ENCODE data around the gene ZBTB5. TPM values are rescaled to one million over a fixed set of nuclear protein-coding genes. Genes with fewer than 3 reads are reported as not detected.
"Not testable (repeated sequence)": the region's sequence is repeated elsewhere in the genome, so short reads cannot be mapped to it uniquely, and the experiment has no call there.

The ZBTB5 gene
- total RNA-seq, 1 donor from 2014 or later = 5.1 TPM

DNA sequence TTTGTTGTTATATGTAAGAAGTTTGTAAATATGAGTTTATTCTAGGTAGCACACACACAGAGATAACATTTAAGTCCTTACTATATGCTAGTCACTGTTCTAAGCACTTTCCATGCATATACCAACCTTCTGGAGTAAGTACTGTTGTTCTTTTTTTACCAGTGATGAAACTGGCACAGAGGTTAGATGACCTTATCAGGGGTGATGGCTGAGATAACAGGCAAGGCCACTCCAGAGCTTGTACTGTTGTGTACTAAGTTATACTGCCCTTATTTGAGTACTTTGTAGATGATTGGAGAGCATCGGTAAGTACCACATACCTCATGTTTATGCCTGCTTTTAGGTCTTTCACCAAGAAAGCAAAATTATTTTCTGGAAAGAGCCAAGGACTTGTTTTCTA lies 26.7 kb upstream of the ZBTB5 start:
- intact Hi-C loops (cut with DNase I) = no loop called here
- DNase-seq (ENCODE audit: missing footprints) (no peak), ATAC-seq (no peak)

DNA sequence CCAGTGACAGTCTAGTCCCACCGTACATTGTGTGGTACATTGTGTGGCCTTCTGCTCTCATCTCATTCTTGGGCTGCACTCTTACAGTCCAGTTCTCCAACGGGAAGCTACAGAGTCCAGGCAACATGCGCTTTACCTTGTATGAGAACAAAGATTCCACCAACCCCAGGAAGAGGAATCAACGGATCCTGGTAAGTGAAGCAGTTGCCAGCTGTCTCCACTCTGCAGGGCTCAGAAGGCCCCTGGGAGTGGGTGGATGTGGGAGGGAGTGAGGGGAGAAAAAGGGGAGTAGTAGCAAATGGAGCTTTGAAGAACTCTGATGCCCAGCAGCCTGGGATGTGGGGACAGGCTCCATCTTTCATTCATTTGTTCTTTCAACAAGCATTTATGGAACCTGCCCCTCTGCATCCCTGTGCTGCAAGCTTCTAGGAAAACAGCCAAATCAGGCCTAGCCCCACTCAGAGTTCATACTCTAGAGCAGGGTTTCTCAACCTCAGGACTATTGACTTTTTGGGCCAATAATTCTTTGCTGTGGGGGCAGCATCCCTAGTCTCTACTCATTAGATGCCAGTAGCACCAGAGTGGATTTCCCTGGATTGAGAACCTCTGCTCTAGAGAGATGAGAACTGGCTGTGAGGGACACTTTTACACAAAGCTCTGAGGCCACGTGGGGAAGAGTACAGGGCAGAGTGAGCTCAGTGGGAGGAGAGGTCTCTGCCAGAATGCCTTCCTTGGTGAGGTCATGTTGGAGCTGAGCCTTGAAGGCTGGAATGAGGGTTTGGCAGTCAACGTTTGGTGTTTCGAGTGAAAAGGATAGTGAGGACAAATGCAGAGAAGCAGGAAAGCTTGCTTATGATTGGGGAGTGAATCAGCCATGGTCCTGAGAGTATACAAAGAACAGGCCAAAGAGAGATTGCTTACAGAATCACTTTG lies 21.6 kb upstream of the ZBTB5 start:
- ATAC-seq (peak; percentile 80), DNase-seq (ENCODE audit: missing footprints) (no peak)
- intact Hi-C loops (cut with DNase I) = loop anchor here (10.0 kb wide), 1 partner anchor 88 kb away; the partner anchor contains the start of gene FBXO10

DNA sequence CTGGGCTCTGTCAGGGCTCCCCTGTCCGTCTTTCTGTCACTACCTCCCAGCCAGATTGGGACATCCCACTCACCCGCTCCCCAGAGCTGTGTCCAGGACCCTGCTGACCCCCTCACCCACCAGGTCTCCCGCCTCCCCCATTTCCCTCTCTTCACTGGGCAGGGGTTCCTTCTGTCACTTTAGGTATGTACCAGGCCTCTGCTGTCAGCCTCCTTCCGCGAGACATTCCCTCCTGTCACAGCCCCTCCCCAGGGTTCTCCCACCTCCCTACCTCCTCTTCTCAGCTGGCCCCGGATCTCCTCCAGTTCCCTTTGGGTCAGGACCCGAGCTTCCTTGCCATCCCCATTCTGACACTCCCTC lies 21.0 kb upstream of the ZBTB5 start:
- no peak for ATAC-seq
- no peak for DNase-seq (ENCODE audit: missing footprints)
- intact Hi-C loops (cut with DNase I) = loop anchor here (10.0 kb wide), 1 partner anchor 89 kb away; the partner anchor contains the start of gene FBXO10

GRCh38 chr9:37485389-37486255 lies 20.4 kb upstream of the ZBTB5 start, which contains the start of gene POLR1E:
Gene POLR1E (plus strand): TSS chr9:37485948. CDS start chr9:37486048, 100 bp downstream.
- intact Hi-C loops (cut with DNase I) = loop anchor here (2.0 to 10.0 kb wide), 2 partner anchors 19 to 89 kb away; partner anchors contain the start of gene FBXO10
- ATAC-seq (peak; percentile 98), DNase-seq (ENCODE audit: missing footprints) (peak; percentile 98)

DNA sequence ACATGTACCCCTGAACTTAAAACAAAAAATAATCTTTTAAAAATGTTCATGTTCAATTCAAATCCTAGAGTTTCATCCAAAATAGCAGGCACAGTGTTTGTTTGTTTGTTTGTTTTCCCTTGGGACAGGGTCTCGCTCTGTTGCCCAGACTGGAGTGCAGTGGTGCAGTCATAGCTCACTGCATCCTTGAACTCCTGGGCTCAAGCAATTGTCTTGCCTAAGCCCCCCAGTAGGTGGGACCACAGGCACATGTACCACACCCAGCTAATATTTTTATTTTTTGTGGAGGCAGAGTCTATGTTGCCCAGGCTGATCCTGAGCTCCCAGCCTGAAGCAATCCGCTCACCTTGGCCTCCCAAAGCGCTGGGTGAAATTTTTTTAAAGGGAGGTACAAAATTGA lies 15.5 kb upstream of the ZBTB5 start:
- intact Hi-C loops (cut with DNase I) = loop anchor here (10.0 kb wide), 1 partner anchor 94 kb away; the partner anchor contains the start of gene FBXO10
- ATAC-seq (no peak), DNase-seq (ENCODE audit: missing footprints) (no peak)

GRCh38 chr9:37477987-37478619 lies 12.9 kb upstream of the ZBTB5 start:
- DNase-seq (ENCODE audit: missing footprints); intact Hi-C loops (cut with DNase I); ATAC-seq: not testable (repeated sequence)

GRCh38 chr9:37477443-37477842 lies 12.2 kb upstream of the ZBTB5 start:
- DNase-seq (ENCODE audit: missing footprints); ATAC-seq; intact Hi-C loops (cut with DNase I): not testable (repeated sequence)

DNA sequence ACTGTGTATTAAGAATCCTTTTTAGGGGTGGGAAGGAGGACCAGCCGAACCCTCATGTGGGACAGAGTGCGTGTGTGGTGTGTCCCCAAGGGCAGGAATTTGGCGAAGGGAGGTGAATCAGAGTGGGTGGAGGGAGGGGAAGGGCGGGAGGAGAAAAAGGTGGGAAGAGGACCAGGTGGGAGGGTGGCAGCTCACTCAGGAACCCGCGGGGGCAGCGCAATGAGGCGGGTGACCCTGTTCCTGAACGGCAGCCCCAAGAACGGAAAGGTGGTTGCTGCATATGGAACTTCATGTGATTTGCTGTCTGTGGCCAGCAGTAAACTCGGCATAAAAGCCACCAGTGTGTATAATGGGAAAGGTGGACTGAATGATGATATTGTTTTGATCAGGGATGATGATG lies 11.7 kb upstream of the ZBTB5 start:
- no peak for ATAC-seq

DNA sequence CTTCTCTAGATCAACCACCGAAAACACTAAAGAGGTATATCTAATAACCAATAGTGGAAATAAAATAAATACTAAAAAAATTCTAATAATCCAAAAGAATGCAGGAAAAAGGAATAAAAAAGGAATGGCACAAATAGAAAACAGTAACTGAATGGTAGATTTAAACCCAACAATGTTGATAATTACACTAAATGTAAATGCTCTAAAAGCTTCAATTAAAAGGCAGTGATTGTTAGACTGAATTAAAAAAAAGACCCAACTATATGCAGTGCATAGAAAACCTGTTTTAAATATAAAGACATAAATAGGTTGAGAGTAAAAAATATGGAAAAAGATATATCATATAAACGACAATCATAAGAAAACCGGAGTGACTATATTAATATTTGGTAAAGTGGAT lies 9.2 kb upstream of the ZBTB5 start:
- DNase-seq (ENCODE audit: missing footprints) (no peak), ATAC-seq (no peak)
- intact Hi-C loops (cut with DNase I) = no loop called here

More for the DNA sequence above, 11.7 kb upstream of the ZBTB5 start:
- intact Hi-C loops (cut with DNase I) = no loop called here
- DNase-seq (ENCODE audit: missing footprints) = no peak

- intact Hi-C loops (cut with DNase I); ATAC-seq; DNase-seq (ENCODE audit: missing footprints): not testable (repeated sequence)
These were observed 8.7 kb upstream of the ZBTB5 start for GRCh38 chr9:37473982-37474381.

- intact Hi-C loops (cut with DNase I) = no loop called here
- DNase-seq (ENCODE audit: missing footprints) (no peak), ATAC-seq (peak; percentile 31)
These were observed 6.9 kb upstream of the ZBTB5 start for GRCh38 chr9:37471942-37472684.

GRCh38 chr9:37468620-37469019 lies 3.4 kb upstream of the ZBTB5 start:
- intact Hi-C loops (cut with DNase I) = loop anchor here (5.0 kb wide), 1 partner anchor 46 kb away; the partner anchor contains the start of gene GRHPR
- ATAC-seq = no peak
- no peak for DNase-seq (ENCODE audit: missing footprints)

DNA sequence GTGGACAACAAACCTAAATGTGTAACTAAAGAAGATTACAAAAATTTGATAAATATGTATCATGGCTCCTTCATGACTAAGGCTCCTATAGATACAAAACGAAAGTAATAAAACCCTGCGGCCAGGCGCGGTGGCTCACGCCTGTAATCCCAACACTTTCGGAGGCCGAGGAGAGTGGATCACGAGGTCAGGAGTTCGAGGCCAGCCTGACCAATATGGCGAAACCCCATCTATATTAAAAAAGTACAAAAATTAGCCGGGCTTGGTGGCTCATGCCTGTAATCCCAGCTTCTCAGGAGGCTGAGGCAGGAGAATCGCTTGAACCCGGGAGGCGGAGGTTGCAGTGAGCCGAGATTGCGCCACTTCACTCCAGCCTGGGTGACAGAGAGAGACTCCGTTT lies 2.3 kb upstream of the ZBTB5 start:
- intact Hi-C loops (cut with DNase I) = loop anchor here (2.0 to 5.0 kb wide), 2 partner anchors 17 to 45 kb away; partner anchors contain the start of genes GRHPR and POLR1E
- not testable (repeated sequence) for ATAC-seq

DNA sequence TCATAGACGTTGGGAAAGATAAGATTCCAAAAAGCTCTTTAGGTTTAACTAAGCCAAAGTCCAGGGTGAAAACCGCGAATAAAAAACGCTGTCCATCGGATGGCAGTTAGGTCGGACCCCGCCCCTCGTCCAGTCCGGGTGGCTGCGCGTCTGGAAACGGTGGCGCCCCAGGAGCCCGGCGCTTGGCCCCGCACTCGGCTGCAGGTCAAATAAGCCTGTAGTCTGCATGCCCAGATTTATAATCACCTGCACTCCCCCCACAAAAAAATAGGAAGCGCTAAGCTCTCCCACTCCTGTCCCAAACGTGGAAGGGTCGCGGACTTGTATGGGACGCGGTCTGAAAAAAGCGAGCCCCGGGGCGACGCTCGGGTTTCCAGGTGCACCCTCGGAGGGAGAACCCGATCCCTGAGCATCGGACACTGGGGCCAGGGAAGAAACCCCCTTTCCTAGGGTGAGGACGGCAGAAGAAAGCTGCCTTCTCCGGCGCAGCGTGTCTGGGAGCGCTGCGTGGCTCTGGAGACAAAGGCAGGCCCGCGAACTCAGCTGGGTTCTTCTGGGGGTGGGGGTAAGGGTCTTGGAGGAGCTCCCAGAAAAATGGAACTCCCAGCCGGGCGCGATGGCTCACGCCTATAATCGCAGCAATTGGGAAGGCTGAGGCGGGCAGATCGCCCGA lies 923 bp upstream of the ZBTB5 start:
- ATAC-seq (peak; percentile 24), DNase-seq (ENCODE audit: missing footprints) (peak; percentile 85)
- intact Hi-C loops (cut with DNase I) = loop anchor here (2.0 to 5.0 kb wide), 2 partner anchors 19 to 44 kb away; partner anchors contain the start of genes GRHPR and POLR1E

More for the DNA sequence above, 2.3 kb upstream of the ZBTB5 start:
- DNase-seq (ENCODE audit: missing footprints) = not testable (repeated sequence)

- ATAC-seq (peak; percentile 41), DNase-seq (ENCODE audit: missing footprints) (peak; percentile 86)
- intact Hi-C loops (cut with DNase I) = loop anchor here (5.0 kb wide), 1 partner anchor 42 kb away; the partner anchor contains the start of gene GRHPR
These were observed 613 bp downstream of the ZBTB5 start for GRCh38 chr9:37464426-37465248.

DNA sequence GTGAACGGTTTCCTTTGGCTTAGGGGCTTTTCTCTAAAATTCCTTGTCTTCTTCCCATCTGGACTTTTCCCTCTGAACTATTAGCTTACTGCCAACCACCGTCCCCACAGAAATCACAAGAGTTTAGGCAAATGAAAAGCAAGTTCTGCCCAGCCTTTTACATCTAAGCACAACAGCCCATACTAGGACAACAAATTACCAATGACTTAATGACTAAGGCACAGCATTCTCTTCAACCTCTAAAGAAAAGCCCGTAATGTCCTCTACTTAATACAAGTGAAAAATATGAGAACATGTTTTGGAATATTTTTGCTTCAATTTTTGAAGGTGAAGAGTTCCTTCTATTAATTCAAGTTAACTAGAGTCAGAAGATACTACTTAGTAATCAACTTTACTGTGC lies 1.2 kb downstream of the ZBTB5 start:
- ATAC-seq (no peak), DNase-seq (ENCODE audit: missing footprints) (no peak)
- intact Hi-C loops (cut with DNase I) = no loop called here

Measured in Right ventricle myocardium inferior (tissue), 1 donor.